Glutamatergic neuron (in vitro differentiated cells): ENCODE measurements around the gene HOXB9. TPM values are rescaled to one million over a fixed set of nuclear protein-coding genes. Genes with fewer than 3 reads are reported as not detected.
A peak's percentile ranks its signal among the peaks of the same experiment; 100 is the strongest.

Experiments used
- DNase-seq: peaks from one replicate; pipeline ENCODE4 v3.0.0; 2022
- H3K27ac Mint-ChIP-seq: one replicate; pipeline ENCODE4 v1.8.0; 2020; ENCODE audit warnings: mild to moderate bottlenecking, mixed read lengths, inconsistent platforms; ENCODE audit not compliant: unreplicated experiment
- H3K27me3 Mint-ChIP-seq: one replicate; pipeline ENCODE4 v1.8.0; 2020; ENCODE audit warnings: mild to moderate bottlenecking, moderate library complexity, mixed read lengths, inconsistent platforms; ENCODE audit not compliant: unreplicated experiment
- H3K36me3 Mint-ChIP-seq: one replicate; pipeline ENCODE4 v1.8.0; 2020; ENCODE audit warnings: mild to moderate bottlenecking, mixed read lengths, inconsistent platforms; ENCODE audit not compliant: unreplicated experiment
- H3K4me1 Mint-ChIP-seq: one replicate; pipeline ENCODE4 v1.8.0; 2020; ENCODE audit warnings: mild to moderate bottlenecking, low read depth, mixed read lengths, inconsistent platforms; ENCODE audit not compliant: unreplicated experiment
- H3K4me3 Mint-ChIP-seq: one replicate; pipeline ENCODE4 v1.8.0; 2020; ENCODE audit warnings: mild to moderate bottlenecking, mixed read lengths, inconsistent platforms; ENCODE audit not compliant: unreplicated experiment
- H3K9me3 Mint-ChIP-seq: one replicate; pipeline ENCODE4 v1.8.0; 2020; ENCODE audit warnings: mild to moderate bottlenecking, moderate library complexity, mixed read lengths, inconsistent platforms; ENCODE audit not compliant: unreplicated experiment
- total RNA-seq: library from RNA; stranded (reverse); fragmentation: NEBNext Ultra II Directional; extraction: Animal tissue kit (Norgen Biotek cat#: 25700); gene quantifications from one replicate; pipeline ENCODE4 v1.2.1, GENCODE V29; 2021; ENCODE audit not compliant: unreplicated experiment
- TF ChIP-seq, protein P1 (sequence below): fragments of 200-600 bp; sonication (generic); IDR thresholded peaks from one replicate; pipeline ENCODE4 v1.5.0; 2021; ENCODE audit not compliant: partially characterized antibody, unreplicated experiment

HOXB9 gene
- total RNA-seq, 1 donor from 2014 or later: not detected

DNA sequence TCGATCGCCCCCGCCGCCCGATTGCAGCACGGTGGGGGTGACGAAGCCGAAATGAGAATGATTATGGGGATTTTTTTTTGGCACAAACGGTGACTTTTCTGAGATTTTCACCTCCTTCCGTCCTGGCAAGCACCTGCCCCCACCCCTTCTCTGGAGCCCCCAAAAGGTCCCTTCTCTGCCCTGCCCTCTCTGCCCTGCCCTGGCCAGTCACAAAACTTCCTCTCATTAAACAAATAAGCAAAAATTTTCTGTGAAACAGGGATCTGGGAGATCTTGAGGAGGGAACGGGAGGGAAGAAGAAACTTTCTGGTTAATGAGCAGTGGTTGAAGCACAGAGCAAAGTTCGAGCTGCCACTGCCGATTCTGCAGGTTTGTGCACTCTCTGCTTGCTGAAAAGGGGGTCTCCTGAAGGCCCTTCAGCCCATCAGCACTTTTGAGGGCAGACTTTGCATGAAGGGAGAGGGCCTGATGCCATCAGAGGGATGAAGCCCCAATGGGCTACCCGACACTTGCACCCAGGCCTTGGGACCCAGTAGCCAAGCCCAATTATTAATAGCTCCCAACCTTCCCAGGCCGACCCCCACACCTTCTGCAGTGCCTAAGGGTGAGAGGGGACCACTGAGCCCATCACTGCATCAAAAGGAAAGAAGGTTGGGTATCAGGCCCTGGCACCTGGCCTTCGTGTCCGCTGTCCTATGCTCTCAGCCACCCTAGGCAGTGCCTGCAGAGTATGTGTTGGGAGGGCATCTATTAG lies 10.0 kb downstream of the HOXB9 start:
- Mint-ChIP-seq H3K27me3 (peaks cover 59% of the 10 kb centered on the region), H3K36me3 (no peaks in the 10 kb centered on the region), H3K4me1 (peaks cover 6% of the 10 kb centered on the region), H3K9me3 (peaks cover 12% of the 10 kb centered on the region), H3K4me3 (no peak overlapping the region), H3K27ac (no peak overlapping the region)
- no peak for DNase-seq
- TF ChIP-seq, protein P1, sequence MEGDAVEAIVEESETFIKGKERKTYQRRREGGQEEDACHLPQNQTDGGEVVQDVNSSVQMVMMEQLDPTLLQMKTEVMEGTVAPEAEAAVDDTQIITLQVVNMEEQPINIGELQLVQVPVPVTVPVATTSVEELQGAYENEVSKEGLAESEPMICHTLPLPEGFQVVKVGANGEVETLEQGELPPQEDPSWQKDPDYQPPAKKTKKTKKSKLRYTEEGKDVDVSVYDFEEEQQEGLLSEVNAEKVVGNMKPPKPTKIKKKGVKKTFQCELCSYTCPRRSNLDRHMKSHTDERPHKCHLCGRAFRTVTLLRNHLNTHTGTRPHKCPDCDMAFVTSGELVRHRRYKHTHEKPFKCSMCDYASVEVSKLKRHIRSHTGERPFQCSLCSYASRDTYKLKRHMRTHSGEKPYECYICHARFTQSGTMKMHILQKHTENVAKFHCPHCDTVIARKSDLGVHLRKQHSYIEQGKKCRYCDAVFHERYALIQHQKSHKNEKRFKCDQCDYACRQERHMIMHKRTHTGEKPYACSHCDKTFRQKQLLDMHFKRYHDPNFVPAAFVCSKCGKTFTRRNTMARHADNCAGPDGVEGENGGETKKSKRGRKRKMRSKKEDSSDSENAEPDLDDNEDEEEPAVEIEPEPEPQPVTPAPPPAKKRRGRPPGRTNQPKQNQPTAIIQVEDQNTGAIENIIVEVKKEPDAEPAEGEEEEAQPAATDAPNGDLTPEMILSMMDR: no peak

DNA sequence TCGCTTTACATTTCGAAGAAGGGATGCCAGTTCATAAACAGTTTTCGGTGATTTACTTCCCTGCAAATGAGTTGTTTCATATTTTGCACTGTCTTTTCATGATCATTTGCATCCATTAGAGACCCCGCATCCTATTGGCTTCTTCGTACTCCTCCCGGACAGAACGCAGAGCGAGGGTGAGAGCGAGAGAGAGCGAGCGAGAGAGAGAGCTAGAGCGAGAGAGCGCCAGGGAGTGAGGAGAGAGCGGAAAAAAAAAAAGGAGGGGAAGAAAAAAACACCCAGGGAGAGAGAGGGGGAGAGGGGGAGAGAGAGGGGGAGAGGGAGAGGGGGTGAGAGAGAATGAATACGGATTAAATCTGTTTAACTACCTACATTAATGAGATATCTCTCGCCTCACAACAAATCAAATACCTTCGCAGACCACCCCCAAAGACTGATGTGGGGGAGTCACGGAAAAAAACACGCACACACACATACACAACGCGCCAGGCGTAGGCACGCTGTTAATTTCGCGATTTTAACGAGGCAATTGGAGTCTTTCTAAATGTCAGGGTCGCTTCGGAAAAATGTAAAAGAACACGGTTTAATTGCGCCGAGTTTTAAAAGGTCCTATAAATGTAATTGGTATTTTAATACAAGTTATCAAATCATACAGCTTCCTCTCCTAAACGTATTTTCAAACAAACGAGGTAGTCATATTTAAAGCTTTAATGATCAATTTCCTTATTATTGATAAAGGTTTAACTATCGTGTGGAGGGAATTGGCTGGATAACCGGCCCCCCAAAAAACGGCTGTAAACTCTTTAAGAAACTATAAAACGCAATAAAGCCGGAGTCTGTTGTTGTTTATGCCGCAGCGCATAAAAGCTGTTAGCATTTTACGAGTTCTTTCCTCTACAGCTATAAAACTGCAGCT lies 10.9 kb downstream of the HOXB9 start, which contains the start of gene HOXB8:
TSS of gene HOXB8 (minus strand) at position 246 of the 916 bp plus-strand sequence. CDS start 588 bp downstream, outside the sequence.
- no peaks in the 10 kb centered on the region for H3K36me3 Mint-ChIP-seq

DNA sequence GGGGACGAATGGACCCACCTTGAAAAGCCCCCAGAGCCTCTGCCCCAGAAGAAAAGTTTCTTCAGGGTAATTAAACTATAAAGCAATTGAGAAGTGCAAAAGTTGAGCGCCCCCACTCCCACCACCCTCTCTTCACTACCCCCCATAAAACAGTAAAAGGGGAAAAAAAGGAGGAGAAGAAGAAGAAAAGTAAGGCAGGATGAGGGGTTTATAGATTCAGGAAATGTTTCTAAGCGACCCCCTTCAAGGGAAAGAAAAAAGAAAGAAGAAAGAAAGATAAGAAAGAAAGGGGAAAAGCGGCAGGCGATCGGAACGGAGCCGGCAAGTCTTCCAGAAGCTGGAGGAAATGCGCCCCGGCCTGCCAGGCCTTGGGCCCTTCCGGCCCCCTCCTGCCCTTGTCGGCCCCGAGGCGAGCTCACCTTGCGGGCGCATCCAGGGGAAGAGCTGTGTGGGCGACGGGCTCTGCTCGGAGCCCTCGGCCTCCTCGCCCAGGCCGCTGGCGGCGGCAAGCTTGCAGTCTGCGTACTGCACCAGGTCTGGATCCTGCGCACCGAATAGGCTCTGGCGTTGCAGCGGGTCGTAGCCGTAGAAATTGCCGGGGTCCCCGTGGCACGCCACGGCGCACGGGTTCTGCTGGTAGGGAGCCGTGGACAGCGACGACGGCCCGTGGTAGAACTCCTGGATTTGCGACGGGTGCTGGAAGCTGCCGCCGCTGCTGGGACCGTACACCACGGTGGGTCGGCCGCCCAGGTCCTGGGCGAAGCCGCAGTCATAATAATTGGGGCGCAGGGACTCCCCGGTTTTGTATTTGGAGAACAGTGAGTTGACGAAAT lies 12.1 kb downstream of the HOXB9 start:
- DNase-seq: no peak
- H3K4me3 Mint-ChIP-seq: no peak overlapping the region
- H3K9me3 Mint-ChIP-seq: peaks cover 17% of the 10 kb centered on the region
- TF ChIP-seq, protein P1: no peak
- H3K36me3 Mint-ChIP-seq: no peaks in the 10 kb centered on the region
- peaks cover 58% of the 10 kb centered on the region for H3K27me3 Mint-ChIP-seq
- H3K4me1 Mint-ChIP-seq: peaks cover 4% of the 10 kb centered on the region
- no peak overlapping the region for H3K27ac Mint-ChIP-seq

More for the DNA sequence above, 10.9 kb downstream of the HOXB9 start, which contains the start of gene HOXB8:
- H3K4me1 Mint-ChIP-seq: peaks cover 6% of the 10 kb centered on the region
- H3K9me3 Mint-ChIP-seq: peaks cover 17% of the 10 kb centered on the region
- no peak for DNase-seq
- TF ChIP-seq, protein P1: no peak
- no peak within 1 kb of the TSS for H3K4me3 Mint-ChIP-seq
- H3K27me3 Mint-ChIP-seq: peaks cover 59% of the 10 kb centered on the region
- no peak within 1 kb of the TSS for H3K27ac Mint-ChIP-seq

DNA sequence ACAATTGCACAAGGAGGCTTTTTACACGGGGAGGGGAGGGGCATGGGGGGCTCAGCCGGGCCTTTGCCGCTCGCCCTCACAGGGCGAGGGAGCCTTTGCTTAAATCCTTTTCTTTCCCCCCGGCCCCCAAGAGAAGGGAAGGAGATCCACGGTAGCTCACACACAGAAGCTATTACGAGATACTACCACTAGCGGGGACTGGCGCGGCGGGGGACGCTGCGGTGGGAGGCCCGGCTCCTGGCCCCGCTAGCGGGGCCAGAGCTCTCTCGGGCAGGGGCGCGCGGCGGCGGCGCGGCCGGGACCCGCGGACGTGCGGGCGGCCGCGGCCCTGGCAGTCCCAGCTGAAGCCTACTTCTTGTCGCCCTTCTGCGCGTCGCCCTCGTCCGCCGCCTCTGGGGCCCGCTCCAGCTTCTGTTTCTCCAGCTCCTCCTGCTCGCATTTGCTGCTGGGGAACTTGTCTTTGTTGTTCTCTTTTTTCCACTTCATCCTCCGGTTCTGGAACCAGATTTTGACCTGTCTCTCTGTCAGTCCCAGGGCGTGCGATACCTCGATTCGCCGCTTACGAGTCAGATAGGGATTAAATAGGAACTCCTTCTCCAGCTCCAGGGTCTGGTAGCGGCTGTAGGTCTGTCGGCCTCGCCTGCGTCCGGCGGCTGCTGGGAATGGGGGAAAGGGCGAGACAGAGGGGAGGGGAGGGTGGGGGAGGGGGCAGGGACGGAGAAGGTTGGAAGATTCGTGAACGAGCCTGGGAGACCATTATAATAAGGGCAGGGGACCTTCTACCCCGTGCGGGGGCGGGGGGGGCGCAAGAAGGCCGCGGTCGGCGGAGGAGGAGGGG lies 13.1 kb downstream of the HOXB9 start:
- Mint-ChIP-seq H3K36me3 (no peaks in the 10 kb centered on the region), H3K4me1 (peaks cover 3% of the 10 kb centered on the region), H3K27me3 (peaks cover 57% of the 10 kb centered on the region), H3K4me3 (peak overlapping the region; percentile 81), H3K9me3 (peaks cover 15% of the 10 kb centered on the region), H3K27ac (no peak overlapping the region)
- TF ChIP-seq, protein P1: no peak
- DNase-seq: peak; percentile 52
